Caco-2 (cell line): ENCODE data around the gene EXOC6B. TPM values are rescaled to one million over a fixed set of nuclear protein-coding genes. Genes with fewer than 3 reads are reported as not detected.

Experiments used
- BruUV-seq: library from RNA; stranded (reverse); fragments of 400-500 nt; replicated peaks from 2 replicates; lab custom pipeline; 2021; lab: Mats Ljungman, UMichigan
- CTCF ChIA-PET: fragments of 300-600 bp; sonication (Branson Sonifier 250); formaldehyde crosslinking; loops from one replicate; lab custom pipeline; 2022; ENCODE audit warnings: antibody characterized with exemption; lab: Charles Lee
- POLR2A ChIA-PET: fragments of 300-600 bp; sonication (Branson Sonifier 250); formaldehyde crosslinking; loops from one replicate; lab custom pipeline; 2022; ENCODE audit warnings: antibody characterized with exemption; lab: Charles Lee
- DNase-seq, 2 experiments: peaks; one replicate each; pipeline versions ENCODE4 v3.0.0 to v3.0.0-alpha.2; 2020 to 2022
- H3K27me3 ChIP-seq: replicated peaks from 2 replicates; pipeline ENCODE4 v1.6.0; 2011; ENCODE audit warnings: low read length; ENCODE audit not compliant: control insufficient read depth, insufficient read depth
- H3K36me3 ChIP-seq: 2 replicates; pipeline ENCODE4 v1.5.1; 2011; ENCODE audit warnings: low read length; ENCODE audit not compliant: control insufficient read depth, insufficient read depth
- H3K4me1 ChIP-seq: fragments of 250-450 bp; sonication (Bioruptor Pico); 2 replicates; pipeline ENCODE4 v1.5.1; 2020; ENCODE audit warnings: mild to moderate bottlenecking
- H3K4me3 ChIP-seq: 2 replicates; pipeline ENCODE4 v1.5.1; 2011; ENCODE audit warnings: low read depth, mild to moderate bottlenecking, control low read depth, low read length
- H3K9me3 ChIP-seq: fragments of 250-450 bp; sonication (Bioruptor Pico); 2 replicates; pipeline ENCODE4 v1.5.1; 2020; ENCODE audit warnings: mild to moderate bottlenecking, moderate library complexity
- H3K27ac Mint-ChIP-seq: one replicate; pipeline ENCODE4 v1.8.0; 2022; ENCODE audit warnings: mixed read lengths; ENCODE audit not compliant: unreplicated experiment
- H3K27me3 Mint-ChIP-seq: one replicate; pipeline ENCODE4 v1.8.0; 2022; ENCODE audit warnings: mixed read lengths; ENCODE audit not compliant: insufficient read depth, unreplicated experiment
- H3K36me3 Mint-ChIP-seq: one replicate; pipeline ENCODE4 v1.8.0; 2022; ENCODE audit warnings: mild to moderate bottlenecking, mixed read lengths; ENCODE audit not compliant: insufficient read depth, unreplicated experiment
- H3K4me1 Mint-ChIP-seq: one replicate; pipeline ENCODE4 v1.8.0; 2022; ENCODE audit warnings: low read depth, mixed read lengths; ENCODE audit not compliant: unreplicated experiment
- H3K4me3 Mint-ChIP-seq: one replicate; pipeline ENCODE4 v1.8.0; 2022; ENCODE audit warnings: mild to moderate bottlenecking, moderate library complexity, mixed read lengths; ENCODE audit not compliant: unreplicated experiment
- H3K9me3 Mint-ChIP-seq: one replicate; pipeline ENCODE4 v1.8.0; 2022; ENCODE audit warnings: mixed read lengths; ENCODE audit not compliant: unreplicated experiment
- intact Hi-C: fragments of 100-400 bp; cut with micrococcal nuclease; formaldehyde crosslinking; loops from one replicate; pipeline ENCODE4 v1.10.0; 2022; ENCODE audit not compliant: unreplicated experiment
- total RNA-seq: library from RNA; stranded (reverse); gene quantifications from 2 replicates; pipeline ENCODE4 v1.2.3, GENCODE V29; 2022
- TF ChIP-seq, protein P1 (sequence below), 2 experiments: fragments of 200-600 bp in 1 of 2; IDR thresholded peaks; 1 replicate in 1 of 2; 2 replicates in 1 of 2; pipeline versions ENCODE4 v1.5.1 to v1.8.0; 2011 to 2022; ENCODE audit warnings: antibody characterized with exemption in 1 of 2, control low read depth in 1 of 2, inconsistent platforms in 1 of 2, low read depth in 1 of 2, low read length in 1 of 2, mild to moderate bottlenecking in 1 of 2, moderate library complexity in 1 of 2; ENCODE audit not compliant: insufficient read depth in 1 of 2, severe bottlenecking in 1 of 2, unreplicated experiment in 1 of 2

The EXOC6B gene
- total RNA-seq, 1 experiment from 2014 or later, result 36.1 TPM

GRCh38 chr2:72183016-72183415 is 642.8 kb downstream of the EXOC6B start:
- H3K4me3 Mint-ChIP-seq, result no peak overlapping the region
- Histone ChIP-seq H3K4me3 (no peak overlapping the region), H3K36me3 (no peaks in the 10 kb centered on the region), H3K9me3 (no peaks in the 10 kb centered on the region), H3K27me3 (no peaks in the 10 kb centered on the region), H3K4me1 (peaks cover 9% of the 10 kb centered on the region)
- H3K4me1 Mint-ChIP-seq, result no peaks in the 10 kb centered on the region
- ChIA-PET CTCF (no interaction called here), POLR2A (no interaction called here)
- no TSS peak for BruUV-seq
- H3K27me3 Mint-ChIP-seq, result no peaks in the 10 kb centered on the region
- intact Hi-C loops, result no loop called here
- no peaks in the 10 kb centered on the region for H3K36me3 Mint-ChIP-seq
- H3K27ac Mint-ChIP-seq, result no peak overlapping the region
- TF ChIP-seq, protein P1, sequence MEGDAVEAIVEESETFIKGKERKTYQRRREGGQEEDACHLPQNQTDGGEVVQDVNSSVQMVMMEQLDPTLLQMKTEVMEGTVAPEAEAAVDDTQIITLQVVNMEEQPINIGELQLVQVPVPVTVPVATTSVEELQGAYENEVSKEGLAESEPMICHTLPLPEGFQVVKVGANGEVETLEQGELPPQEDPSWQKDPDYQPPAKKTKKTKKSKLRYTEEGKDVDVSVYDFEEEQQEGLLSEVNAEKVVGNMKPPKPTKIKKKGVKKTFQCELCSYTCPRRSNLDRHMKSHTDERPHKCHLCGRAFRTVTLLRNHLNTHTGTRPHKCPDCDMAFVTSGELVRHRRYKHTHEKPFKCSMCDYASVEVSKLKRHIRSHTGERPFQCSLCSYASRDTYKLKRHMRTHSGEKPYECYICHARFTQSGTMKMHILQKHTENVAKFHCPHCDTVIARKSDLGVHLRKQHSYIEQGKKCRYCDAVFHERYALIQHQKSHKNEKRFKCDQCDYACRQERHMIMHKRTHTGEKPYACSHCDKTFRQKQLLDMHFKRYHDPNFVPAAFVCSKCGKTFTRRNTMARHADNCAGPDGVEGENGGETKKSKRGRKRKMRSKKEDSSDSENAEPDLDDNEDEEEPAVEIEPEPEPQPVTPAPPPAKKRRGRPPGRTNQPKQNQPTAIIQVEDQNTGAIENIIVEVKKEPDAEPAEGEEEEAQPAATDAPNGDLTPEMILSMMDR (IDR thresholded peaks at IDR 0.05; ENCODE audit: insufficient read depth in 1 of 2, low read depth in 1 of 2, low read length in 1 of 2, severe bottlenecking in 1 of 2, unreplicated experiment in 1 of 2), result no peak
- H3K9me3 Mint-ChIP-seq, result no peaks in the 10 kb centered on the region
- DNase-seq, result no peak

DNA sequence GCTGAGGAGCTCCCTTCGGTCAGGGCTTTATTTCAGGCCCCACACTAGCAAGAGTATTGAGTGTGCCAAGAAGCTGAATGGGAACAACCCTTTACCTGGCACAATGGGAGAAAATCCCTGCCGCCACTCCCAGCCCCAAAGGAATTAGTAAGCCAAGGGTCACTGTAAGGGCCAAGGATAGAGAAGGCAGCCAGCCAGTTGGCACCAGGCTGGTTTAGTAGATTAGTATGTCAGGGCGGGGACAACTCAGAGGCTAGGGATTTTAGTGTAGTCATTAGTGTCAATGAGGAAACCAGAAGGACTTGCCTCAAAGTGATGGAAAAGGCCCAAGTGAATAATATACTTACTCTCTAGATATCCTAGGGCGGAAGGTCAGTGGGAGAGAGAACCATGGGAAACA is 643.3 kb downstream of the EXOC6B start:
- no peak overlapping the region for H3K27ac Mint-ChIP-seq
- POLR2A ChIA-PET, result no interaction called here
- Histone ChIP-seq H3K36me3 (no peaks in the 10 kb centered on the region), H3K4me1 (peaks cover 9% of the 10 kb centered on the region), H3K4me3 (no peak overlapping the region), H3K9me3 (no peaks in the 10 kb centered on the region), H3K27me3 (no peaks in the 10 kb centered on the region)
- TF ChIP-seq, protein P1 (IDR thresholded peaks at IDR 0.05; ENCODE audit: insufficient read depth in 1 of 2, low read depth in 1 of 2, low read length in 1 of 2, severe bottlenecking in 1 of 2, unreplicated experiment in 1 of 2), result no peak
- no peaks in the 10 kb centered on the region for H3K36me3 Mint-ChIP-seq
- H3K9me3 Mint-ChIP-seq, result no peaks in the 10 kb centered on the region
- H3K4me1 Mint-ChIP-seq, result no peaks in the 10 kb centered on the region
- H3K27me3 Mint-ChIP-seq, result no peaks in the 10 kb centered on the region
- no TSS peak for BruUV-seq
- no peak for DNase-seq
- no peak overlapping the region for H3K4me3 Mint-ChIP-seq
- intact Hi-C loops, result no loop called here
- CTCF ChIA-PET, result no interaction called here

DNA sequence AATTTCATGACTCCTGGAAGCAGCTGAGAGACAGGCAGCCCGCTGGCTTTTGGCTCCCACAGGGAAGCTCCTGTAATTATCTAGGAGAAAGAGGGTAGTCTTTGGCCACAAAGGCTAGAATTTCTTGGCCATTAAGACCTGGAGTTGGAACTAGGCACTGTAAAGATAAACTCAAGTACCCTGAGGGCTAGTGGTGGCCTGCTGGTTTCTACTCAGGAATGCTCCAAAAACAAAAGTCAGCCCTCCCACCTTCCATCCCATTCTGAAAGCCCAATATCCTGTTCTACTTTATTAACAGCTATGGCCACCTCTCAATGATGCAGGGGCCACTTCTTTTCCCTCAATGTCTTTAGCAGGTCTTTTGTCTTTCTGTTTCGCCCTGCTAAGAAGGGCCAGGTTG is 644.2 kb downstream of the EXOC6B start:
- H3K4me3 Mint-ChIP-seq, result no peak overlapping the region
- H3K9me3 Mint-ChIP-seq, result no peaks in the 10 kb centered on the region
- no peak overlapping the region for H3K27ac Mint-ChIP-seq
- Histone ChIP-seq H3K9me3 (no peaks in the 10 kb centered on the region), H3K36me3 (no peaks in the 10 kb centered on the region), H3K4me3 (no peak overlapping the region), H3K4me1 (peaks cover 9% of the 10 kb centered on the region), H3K27me3 (no peaks in the 10 kb centered on the region)
- CTCF ChIA-PET, result no interaction called here
- TF ChIP-seq, protein P1 (IDR thresholded peaks at IDR 0.05; ENCODE audit: insufficient read depth in 1 of 2, low read depth in 1 of 2, low read length in 1 of 2, severe bottlenecking in 1 of 2, unreplicated experiment in 1 of 2), result no peak
- no peak for DNase-seq
- H3K27me3 Mint-ChIP-seq, result no peaks in the 10 kb centered on the region
- no peaks in the 10 kb centered on the region for H3K4me1 Mint-ChIP-seq
- H3K36me3 Mint-ChIP-seq, result no peaks in the 10 kb centered on the region
- no TSS peak for BruUV-seq
- intact Hi-C loops, result no loop called here
- POLR2A ChIA-PET, result no interaction called here
